ENCODE results near the gene ATR. TPM values are rescaled to one million over a fixed set of nuclear protein-coding genes. Genes with fewer than 3 reads are reported as not detected.
A peak's percentile ranks its signal among the peaks of the same experiment; 100 is the strongest.
"Not testable (repeated sequence)": the region's sequence is repeated elsewhere in the genome, so short reads cannot be mapped to it uniquely, and the experiment has no call there.

Gene ATR
- total and polyA plus RNA-seq, 2 of the 4 experiments (the other 2 are of a cell fraction), result 9.5 to 28.0 TPM

- Histone ChIP-seq H3K9me3 (ENCODE audit: control insufficient read depth, insufficient read depth, low read length) (no peaks in the 10 kb centered on the region), H4K8ac (ENCODE audit: low read depth in 2 of 2, low read length in 2 of 2) (no peak overlapping the region), H2AK5ac (ENCODE audit: low read depth, low read length) (no peak overlapping the region), H2BK20ac (ENCODE audit: low read depth, low read length) (no peak overlapping the region), H3K4me1 (ENCODE audit: control insufficient read depth, insufficient read depth, low read length) (peaks cover 4% of the 10 kb centered on the region; the same call in 1 of the 2 replicates), H4K5ac (ENCODE audit: low read depth, low read length) (no peak overlapping the region), H3K4me2 (ENCODE audit: low read depth, low read length) (no peak overlapping the region), H3K27me3 (ENCODE audit: control insufficient read depth, insufficient read depth, low read length) (no peaks in the 10 kb centered on the region), H3K36me3 (ENCODE audit: control insufficient read depth, insufficient read depth, low read length) (0 out of 2 replicates have a peak, but pooled peaks cover 2% of the 10 kb centered on the region), H3K9me1 (ENCODE audit: insufficient read depth, low read length) (no peaks in the 10 kb centered on the region), H3K56ac (ENCODE audit: extremely low read depth, insufficient read depth, low read length) (no peak overlapping the region), H3K27ac (ENCODE audit: insufficient read depth, low read length) (no peak overlapping the region), H4K91ac (ENCODE audit: insufficient read depth, low read depth, low read length) (no peak overlapping the region), H3K4me3 (ENCODE audit: insufficient read depth, low read depth, low read length) (no peak overlapping the region), H3K79me1 (ENCODE audit: low read depth in 1 of 2, low read length in 2 of 2) (peaks cover 9 to 49% of the 10 kb centered on the region in 2 experiments; a peak in 3 of 4 replicates), H3K18ac (ENCODE audit: low read depth, low read length) (no peak overlapping the region), H4K20me1 (ENCODE audit: insufficient read depth, low read length) (peaks cover 12% of the 10 kb centered on the region), H3K9ac (ENCODE audit: low read depth, low read length) (no peak overlapping the region), H2AK9ac (replicated peaks; ENCODE audit: low read depth, low read length, poor library complexity) (no peak overlapping the region), H2BK120ac (ENCODE audit: low read depth, low read length) (no peak overlapping the region), H2BK15ac (ENCODE audit: low read depth, low read length) (no peak overlapping the region), H3K23ac (ENCODE audit: low read depth, low read length) (no peak overlapping the region), H3K14ac (replicated peaks; ENCODE audit: low read depth, low read length) (no peak overlapping the region), H2AFZ (replicated peaks; ENCODE audit: low read length, poor library complexity) (no peak overlapping the region), H2BK5ac (ENCODE audit: low read depth, low read length, poor library complexity, severe bottlenecking) (no peak overlapping the region), H3K4ac (ENCODE audit: low read depth, low read length) (no peak overlapping the region)
- in situ Hi-C loops (cut with MboI; ENCODE audit: low sequenced_read_pairs) (no loop called here), intact Hi-C loops (cut with micrococcal nuclease) (no loop called here), dilution Hi-C loops (cut with HindIII; ENCODE audit: low sequenced_read_pairs, unreplicated experiment) (no loop called here)
- ChIA-PET CTCF (no interaction called here), POLR2A (ENCODE audit: unreplicated experiment) (no interaction called here)
- 0 out of 2 replicates have a peak, but pooled peaks have one; percentile 22 for TF ChIP-seq CEBPB (IDR thresholded peaks at IDR 0.05; ENCODE audit: low read depth, low read length)
- no peak for TF ChIP-seq SMC3 (IDR thresholded peaks at IDR 0.05; ENCODE audit: low read depth, low read length)
- ATAC-seq (ENCODE audit: low read depth) (no peak), DNase-seq (no peak)
- 92% methylated on average over 2 of the region's 11 CpGs; no CpG with 5 or more reads in 1 of the 2 experiments for WGBS, 2 experiments (ENCODE audit: extremely low coverage in 2 of 2, insufficient read length in 1 of 2)
- BruUV-seq (replicated peaks), result no TSS peak
These were observed 134.2 kb downstream of the ATR start for GRCh38 chr3:142444343-142444742.

GRCh38 chr3:142443060-142443459 is 135.5 kb downstream of the ATR start:
- H3K4me3 ChIP-seq (ENCODE audit: insufficient read depth, low read depth, low read length); H4K8ac ChIP-seq (ENCODE audit: low read depth in 2 of 2, low read length in 2 of 2); POLR2A ChIA-PET (ENCODE audit: unreplicated experiment); H3K23ac ChIP-seq (ENCODE audit: low read depth, low read length); H2AFZ ChIP-seq (replicated peaks; ENCODE audit: low read length, poor library complexity); H4K91ac ChIP-seq (ENCODE audit: insufficient read depth, low read depth, low read length); BruUV-seq (replicated peaks); H3K14ac ChIP-seq (replicated peaks; ENCODE audit: low read depth, low read length); dilution Hi-C loops (cut with HindIII; ENCODE audit: low sequenced_read_pairs, unreplicated experiment); H2BK120ac ChIP-seq (ENCODE audit: low read depth, low read length); H3K27ac ChIP-seq (ENCODE audit: insufficient read depth, low read length); H2BK15ac ChIP-seq (ENCODE audit: low read depth, low read length); H3K9ac ChIP-seq (ENCODE audit: low read depth, low read length); H2BK5ac ChIP-seq (ENCODE audit: low read depth, low read length, poor library complexity, severe bottlenecking); H3K4me1 ChIP-seq (ENCODE audit: control insufficient read depth, insufficient read depth, low read length); H4K5ac ChIP-seq (ENCODE audit: low read depth, low read length); H3K9me3 ChIP-seq (ENCODE audit: control insufficient read depth, insufficient read depth, low read length); H3K4me2 ChIP-seq (ENCODE audit: low read depth, low read length); H3K56ac ChIP-seq (ENCODE audit: extremely low read depth, insufficient read depth, low read length); H3K18ac ChIP-seq (ENCODE audit: low read depth, low read length); DNase-seq; H3K4ac ChIP-seq (ENCODE audit: low read depth, low read length); H2AK5ac ChIP-seq (ENCODE audit: low read depth, low read length); H2AK9ac ChIP-seq (replicated peaks; ENCODE audit: low read depth, low read length, poor library complexity); in situ Hi-C loops (cut with MboI; ENCODE audit: low sequenced_read_pairs); CTCF ChIA-PET; H3K27me3 ChIP-seq (ENCODE audit: control insufficient read depth, insufficient read depth, low read length); H3K9me1 ChIP-seq (ENCODE audit: insufficient read depth, low read length); intact Hi-C loops (cut with micrococcal nuclease); ATAC-seq (ENCODE audit: low read depth); H3K36me3 ChIP-seq (ENCODE audit: control insufficient read depth, insufficient read depth, low read length); H2BK20ac ChIP-seq (ENCODE audit: low read depth, low read length): not testable (repeated sequence)
- H3K79me1 ChIP-seq (ENCODE audit: low read depth in 1 of 2, low read length in 2 of 2), result peaks cover 9 to 45% of the 10 kb centered on the region in 2 experiments; a peak in 3 of 4 replicates
- peaks cover 14% of the 10 kb centered on the region for H4K20me1 ChIP-seq (ENCODE audit: insufficient read depth, low read length)
- WGBS, 2 experiments (ENCODE audit: extremely low coverage in 2 of 2, insufficient read length in 1 of 2), result no CpG with 5 or more reads among the region's 12 CpGs
